Measurements from ENCODE around the gene NEK1.

GRCh38 chr4:169611991-169612870, at the start of gene NEK1:
- TF ChIP-seq EP300 (IDR thresholded peaks at IDR 0.05) = no peak
- TF ChIP-seq CTCF (IDR thresholded peaks at IDR 0.05) = no peak
- TF ChIP-seq POLR2AphosphoS5 (IDR thresholded peaks at IDR 0.05) = peak in 2 of 3 donors; percentile 80 to 85
- TF ChIP-seq POLR2A (IDR thresholded peaks at IDR 0.05) = peak; percentile 43 to 90

Data from suprapubic skin (tissue), 4 donors.